HCT116 (cell line): ENCODE results near the gene RXFP3. TPM values are rescaled to one million over a fixed set of nuclear protein-coding genes. Genes with fewer than 3 reads are reported as not detected.

Experiments used
- ATAC-seq: fragments of 200-7000 bp; cut with Tn5 transposase; 2 replicates; pipeline ENCODE4 v1.9.1; 2020; ENCODE audit warnings: mild to moderate bottlenecking, moderate library complexity
- Bru-seq: library from RNA; stranded (reverse); fragments of 400-500 nt; gene quantifications from one replicate; lab custom pipeline; 2021; lab: Mats Ljungman, UMichigan
- BruChase-seq, 2 experiments: library from RNA; stranded (reverse); fragments of 400-500 nt; gene quantifications; one replicate each; lab custom pipeline; 2021; lab: Mats Ljungman, UMichigan
- BruUV-seq: library from RNA; stranded (reverse); fragments of 400-500 nt; replicated peaks from 2 replicates; lab custom pipeline; 2021; lab: Mats Ljungman, UMichigan
- CTCF ChIA-PET: fragments of 300-600 bp; sonication (Branson Sonifier 250); formaldehyde crosslinking; loops from one replicate; lab custom pipeline; 2021; ENCODE audit warnings: antibody characterized with exemption; lab: Charles Lee
- POLR2A ChIA-PET: fragments of 300-600, 350-600 bp; sonication (Branson Sonifier 250); formaldehyde crosslinking; loops from one replicate; lab custom pipeline; 2021; ENCODE audit warnings: antibody characterized with exemption; lab: Charles Lee
- RAD21 ChIA-PET, 2 experiments: fragments of 300-600 bp; sonication (Branson Sonifier 250); formaldehyde crosslinking; loops; one replicate each; lab custom pipeline; 2023; ENCODE audit warnings: low total read pairs in 2 of 2; ENCODE audit not compliant: uncharacterized antibody in 2 of 2, unreplicated experiment in 2 of 2, low non-redundant PET in 1 of 2; lab: Charles Lee
- DNase-seq: peaks from one replicate; pipeline ENCODE4 v3.0.0-alpha.2; 2010; ENCODE audit warnings: low read depth, low spot score
- H2AFZ ChIP-seq: fragments of 200-600 bp; shearing (Covaris generic), sonication (generic); 2 replicates; pipeline ENCODE4 v1.6.1; 2017; ENCODE audit warnings: low read depth, mixed run types, mixed read lengths, antibody characterized with exemption, low read length; ENCODE audit not compliant: poor library complexity, severe bottlenecking
- H3K27ac ChIP-seq: 2 replicates; pipeline ENCODE4 v1.5.1; 2012; ENCODE audit warnings: low read depth, low read length
- H3K27me3 ChIP-seq: fragments of 200-600 bp; sonication (generic); 2 replicates; pipeline ENCODE4 v1.6.1; 2016; ENCODE audit warnings: mixed run types, low read length, mixed read lengths; ENCODE audit not compliant: insufficient read depth
- H3K36me3 ChIP-seq, 2 experiments: fragments of 200-500 bp in 1 of 2; fragments of 200-600 bp in 1 of 2; sonication (Bioruptor generic) in 1 of 2; sonication (generic) in 1 of 2; 2 replicates each; pipeline versions ENCODE4 v1.5.1 to v1.6.1; 2014 to 2016; ENCODE audit warnings: low read length in 2 of 2, inconsistent platforms in 1 of 2, mixed read lengths in 1 of 2, mixed run types in 1 of 2; ENCODE audit not compliant: insufficient read depth in 2 of 2, control insufficient read depth in 1 of 2
- H3K4me1 ChIP-seq, 2 experiments: fragments of 200-600 bp in 1 of 2; sonication (generic) in 1 of 2; 2 replicates each; pipeline versions ENCODE4 v1.5.1 to v1.6.1; 2012 to 2017; ENCODE audit warnings: low read length in 2 of 2, inconsistent platforms in 1 of 2, mild to moderate bottlenecking in 1 of 2, mixed read lengths in 1 of 2, mixed run types in 1 of 2, moderate library complexity in 1 of 2; ENCODE audit not compliant: insufficient read depth in 2 of 2, control insufficient read depth in 1 of 2
- H3K4me2 ChIP-seq: fragments of 200-600 bp; sonication (generic); 2 replicates; pipeline ENCODE4 v1.6.1; 2017; ENCODE audit warnings: mixed run types, low read length, mixed read lengths
- H3K4me3 ChIP-seq, 2 experiments: fragments of 200-600 bp in 1 of 2; sonication (generic) in 1 of 2; replicated peaks in 1 of 2; 2 replicates each; pipeline ENCODE4 v1.5.1; 2011 to 2016; ENCODE audit warnings: low read length in 2 of 2, control low read depth in 1 of 2, low read depth in 1 of 2, mild to moderate bottlenecking in 1 of 2, mixed read lengths in 1 of 2, mixed run types in 1 of 2
- H3K79me2 ChIP-seq: fragments of 200-600 bp; sonication (generic); 2 replicates; pipeline ENCODE4 v1.6.1; 2017; ENCODE audit warnings: mild to moderate bottlenecking, mixed run types, low read length, moderate library complexity, mixed read lengths; ENCODE audit not compliant: insufficient read depth
- H3K9ac ChIP-seq: fragments of 200-600 bp; sonication (generic); 2 replicates; pipeline ENCODE4 v1.6.1; 2016; ENCODE audit warnings: low read length, mixed read lengths
- H3K9me2 ChIP-seq: fragments of 200-600 bp; sonication (generic), shearing (Covaris generic); 2 replicates; pipeline ENCODE4 v1.6.1; 2017; ENCODE audit warnings: mixed run types, mild to moderate bottlenecking, moderate library complexity; ENCODE audit not compliant: insufficient read depth
- H3K9me3 ChIP-seq, 2 experiments: fragments of 200-500 bp in 1 of 2; fragments of 200-600 bp in 1 of 2; sonication (Bioruptor generic) in 1 of 2; sonication (generic) in 1 of 2; 2 replicates each; pipeline ENCODE4 v1.6.1; 2014 to 2017; ENCODE audit warnings: low read length in 2 of 2, mixed read lengths in 2 of 2, inconsistent platforms in 1 of 2, low read depth in 1 of 2, mild to moderate bottlenecking in 1 of 2, mixed run types in 1 of 2, moderate library complexity in 1 of 2; ENCODE audit not compliant: control insufficient read depth in 1 of 2, insufficient read depth in 1 of 2
- H4K20me1 ChIP-seq: fragments of 200-600 bp; sonication (generic), shearing (Covaris generic); 2 replicates; pipeline ENCODE4 v1.6.1; 2017; ENCODE audit warnings: mixed run types, mild to moderate bottlenecking, moderate library complexity; ENCODE audit not compliant: insufficient read depth
- CEBPB ChIP-seq: IDR thresholded peaks from 2 replicates; pipeline ENCODE4 v1.6.1; 2012; ENCODE audit warnings: low read depth
- CTCF ChIP-seq, 3 experiments: fragments of 200-600 bp in 1 of 3; sonication (generic) in 1 of 3; IDR thresholded peaks in 2 of 3; conservative IDR thresholded peaks in 1 of 3; 2 replicates each; pipeline ENCODE4 v1.5.1; 2012 to 2017; ENCODE audit warnings: low read depth in 2 of 3, low read length in 2 of 3, antibody characterized with exemption in 1 of 3, borderline replicate concordance in 1 of 3, control low read depth in 1 of 3, mild to moderate bottlenecking in 1 of 3, mixed read lengths in 1 of 3, mixed run types in 1 of 3, moderate library complexity in 1 of 3; ENCODE audit not compliant: insufficient read depth in 1 of 3
- EZH2phosphoT487 ChIP-seq: fragments of 200-600 bp; IDR thresholded peaks from 2 replicates; pipeline ENCODE4 v1.6.1; 2018; ENCODE audit warnings: antibody characterized with exemption, borderline replicate concordance
- REST ChIP-seq: IDR thresholded peaks from 2 replicates; pipeline ENCODE4 v1.6.1; 2012; ENCODE audit warnings: low read depth
- SP1 ChIP-seq: IDR thresholded peaks from 2 replicates; pipeline ENCODE4 v1.6.1; 2012; ENCODE audit warnings: low read depth
- ZFX ChIP-seq: fragments of 450-650 bp; IDR thresholded peaks from 2 replicates; pipeline ENCODE4 v1.6.1; 2017
- intact Hi-C: fragments of 100-400 bp; cut with micrococcal nuclease; formaldehyde crosslinking; loops from 2 replicates; pipeline ENCODE4 v1.10.0; 2022
- long read RNA-seq: library from polyadenylated mRNA; unstranded; transcript quantifications from one replicate; pipeline ENCODE4 v2.0.0, GENCODE V29; 2021; ENCODE audit not compliant: unreplicated experiment
- polyA plus RNA-seq: library from polyadenylated mRNA; unstranded; fragments of >200 nt; gene quantifications from 2 replicates; pipeline ENCODE4 v1.2.1, GENCODE V29; 2012; ENCODE audit warnings: missing spikeins
- total RNA-seq: library from RNA; stranded (reverse); gene quantifications from one replicate; pipeline ENCODE4 v1.2.1, GENCODE V29; 2021; ENCODE audit not compliant: unreplicated experiment

Gene RXFP3
- total RNA-seq, result not detected
- not detected in 2 replicates for polyA plus RNA-seq
- Bru-seq, nascent RNA, result not detected
- not detected for BruChase-seq, experiment 1, labeled RNA remaining after a 6-hour chase
- BruChase-seq, experiment 2, labeled RNA remaining after a 2-hour chase, result not detected
- long read RNA-seq, result 0 reads

- H3K4me3 ChIP-seq, result no peak within 1 kb of the TSS
- H3K4me1 ChIP-seq, result no peaks in the 10 kb centered on the region
- TF ChIP-seq CEBPB (no peak), EZH2phosphoT487 (no peak), CTCF (IDR thresholded peaks at IDR 0.05 in 2 of 3, conservative IDR thresholded peaks at IDR 0.05 in 1 of 3; ENCODE audit: borderline replicate concordance in 1 of 3, insufficient read depth in 1 of 3, low read depth in 2 of 3, low read length in 2 of 3) (no peak)
- ChIA-PET RAD21 (no interaction called here), POLR2A (no interaction called here), CTCF (interaction anchor here (2.9 kb wide), 1 partner anchor 502 kb away, joined by 30 read pairs; no protein-coding TSS in a partner anchor)
- H3K4me2 ChIP-seq, result no peak within 1 kb of the TSS
- H3K36me3 ChIP-seq, result no peaks in the 10 kb centered on the region
- H3K9me3 ChIP-seq, result no peaks in the 10 kb centered on the region
- ATAC-seq, result no peak
- peaks cover 33% of the 10 kb centered on the region for H3K27me3 ChIP-seq
- no peak within 1 kb of the TSS for H2AFZ ChIP-seq
- BruUV-seq, result no TSS peak
- no peaks in the 10 kb centered on the region for H4K20me1 ChIP-seq
- no peak within 1 kb of the TSS for H3K27ac ChIP-seq
- no peak within 1 kb of the TSS for H3K9ac ChIP-seq
- no peak for DNase-seq
- H3K9me2 ChIP-seq, result no peaks in the 10 kb centered on the region
- intact Hi-C loops, result no loop called here
- no peaks in the 10 kb centered on the region for H3K79me2 ChIP-seq
These were observed at the start of gene RXFP3 for GRCh38 chr5:33936381-33937016. TSS of gene RXFP3 (plus strand) at chr5:33936386. CDS start at chr5:33936741, 355 bp downstream.

GRCh38 chr5:33887268-33887667 lies 48.9 kb upstream of the RXFP3 start:
- ATAC-seq (no peak), DNase-seq (no peak)
- no peaks in the 10 kb centered on the region for H3K36me3 ChIP-seq
- H3K27ac ChIP-seq, result no peak overlapping the region
- no peaks in the 10 kb centered on the region for H4K20me1 ChIP-seq
- BruUV-seq, result no TSS peak
- H3K4me3 ChIP-seq, result no peak overlapping the region
- H3K9me3 ChIP-seq, result no peaks in the 10 kb centered on the region
- ChIA-PET RAD21 (no interaction called here), CTCF (no interaction called here), POLR2A (no interaction called here)
- no peaks in the 10 kb centered on the region for H3K79me2 ChIP-seq
- intact Hi-C loops, result no loop called here
- peaks cover 62% of the 10 kb centered on the region for H3K27me3 ChIP-seq
- no peak overlapping the region for H3K4me2 ChIP-seq
- H2AFZ ChIP-seq, result no peak overlapping the region
- no peaks in the 10 kb centered on the region for H3K4me1 ChIP-seq
- no peaks in the 10 kb centered on the region for H3K9me2 ChIP-seq
- H3K9ac ChIP-seq, result no peak overlapping the region
- TF ChIP-seq CTCF (IDR thresholded peaks at IDR 0.05 in 2 of 3, conservative IDR thresholded peaks at IDR 0.05 in 1 of 3; ENCODE audit: borderline replicate concordance in 1 of 3, insufficient read depth in 1 of 3, low read depth in 2 of 3, low read length in 2 of 3) (no peak), ZFX (no peak), REST (no peak), SP1 (no peak)
